Transverse colon (tissue), 3 donors: ENCODE results near the gene TCF21.

ENCODE experiments used
- POLR2A ChIP-seq: fragments of 450-650 bp; IDR thresholded peaks from one replicate; pipeline ENCODE4 v1.6.1; 2016; ENCODE audit warnings: antibody characterized with exemption, mild to moderate bottlenecking, moderate library complexity
- TF ChIP-seq, protein P1 (sequence below), 5 experiments: fragments of 200-600 bp in 3 of 5; fragments of 450-650 bp in 2 of 5; sonication (generic) in 3 of 5; IDR thresholded peaks; 1 replicate in 2 of 5; 2 replicates in 3 of 5; pipeline ENCODE4 v1.5.1; 2016 to 2017; ENCODE audit warnings: antibody characterized with exemption in 5 of 5, inconsistent platforms in 3 of 5, mild to moderate bottlenecking in 2 of 5, moderate library complexity in 1 of 5

DNA sequence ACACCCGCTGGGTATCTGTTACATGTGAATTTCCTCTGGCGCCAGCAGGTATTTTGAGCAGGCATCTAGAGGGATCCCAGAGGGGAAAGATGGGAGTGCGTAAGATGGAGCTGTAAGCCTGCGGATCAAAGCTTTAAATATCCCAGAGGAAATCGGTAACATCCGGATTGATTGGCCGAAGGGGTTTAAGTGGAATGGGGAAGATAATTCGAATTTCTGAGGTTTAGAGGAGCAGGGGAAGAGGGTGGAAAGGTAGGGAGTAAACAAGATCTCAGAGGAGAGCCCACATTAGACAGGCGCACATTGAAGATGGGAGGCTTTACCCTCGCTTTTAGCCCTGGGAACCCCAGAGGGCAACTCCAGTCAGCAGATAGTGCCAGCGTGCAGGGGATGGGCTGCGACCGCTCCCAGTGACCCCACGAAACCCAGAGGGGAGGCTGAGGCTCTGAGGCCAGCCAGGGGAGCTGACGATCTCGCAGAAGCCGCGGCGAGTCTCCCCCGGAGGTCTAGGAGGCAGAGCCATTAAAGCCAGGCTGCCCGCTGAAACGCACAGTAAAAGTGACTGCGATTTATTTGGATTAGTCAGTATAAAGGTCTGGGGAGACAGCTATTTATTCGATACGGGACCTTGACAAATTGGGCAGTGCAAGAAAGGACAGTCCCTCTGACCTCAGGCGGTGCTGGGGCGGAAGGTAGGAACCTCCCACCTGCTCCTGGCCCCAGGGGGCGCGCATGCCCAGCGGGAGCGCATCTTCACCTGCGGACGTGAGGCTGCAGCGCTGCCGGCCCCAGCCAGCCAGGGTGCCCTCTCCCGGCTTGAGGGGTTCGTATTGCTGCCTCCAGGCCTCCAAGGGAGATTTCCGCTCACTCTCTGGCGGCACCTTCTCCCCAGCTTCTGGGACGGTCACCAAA lies 34.3 kb upstream of the TCF21 start:
- TF ChIP-seq, protein P1, sequence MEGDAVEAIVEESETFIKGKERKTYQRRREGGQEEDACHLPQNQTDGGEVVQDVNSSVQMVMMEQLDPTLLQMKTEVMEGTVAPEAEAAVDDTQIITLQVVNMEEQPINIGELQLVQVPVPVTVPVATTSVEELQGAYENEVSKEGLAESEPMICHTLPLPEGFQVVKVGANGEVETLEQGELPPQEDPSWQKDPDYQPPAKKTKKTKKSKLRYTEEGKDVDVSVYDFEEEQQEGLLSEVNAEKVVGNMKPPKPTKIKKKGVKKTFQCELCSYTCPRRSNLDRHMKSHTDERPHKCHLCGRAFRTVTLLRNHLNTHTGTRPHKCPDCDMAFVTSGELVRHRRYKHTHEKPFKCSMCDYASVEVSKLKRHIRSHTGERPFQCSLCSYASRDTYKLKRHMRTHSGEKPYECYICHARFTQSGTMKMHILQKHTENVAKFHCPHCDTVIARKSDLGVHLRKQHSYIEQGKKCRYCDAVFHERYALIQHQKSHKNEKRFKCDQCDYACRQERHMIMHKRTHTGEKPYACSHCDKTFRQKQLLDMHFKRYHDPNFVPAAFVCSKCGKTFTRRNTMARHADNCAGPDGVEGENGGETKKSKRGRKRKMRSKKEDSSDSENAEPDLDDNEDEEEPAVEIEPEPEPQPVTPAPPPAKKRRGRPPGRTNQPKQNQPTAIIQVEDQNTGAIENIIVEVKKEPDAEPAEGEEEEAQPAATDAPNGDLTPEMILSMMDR (IDR thresholded peaks at IDR 0.05), result no peak
- TF ChIP-seq POLR2A, result no peak
